ENCODE data around the gene SMARCB1. TPM values are rescaled to one million over a fixed set of nuclear protein-coding genes. Genes with fewer than 3 reads are reported as not detected.

Gene SMARCB1
- total RNA-seq, 4 donors from 2014 or later = 31.5 to 53.4 (median 43.8) TPM

DNA sequence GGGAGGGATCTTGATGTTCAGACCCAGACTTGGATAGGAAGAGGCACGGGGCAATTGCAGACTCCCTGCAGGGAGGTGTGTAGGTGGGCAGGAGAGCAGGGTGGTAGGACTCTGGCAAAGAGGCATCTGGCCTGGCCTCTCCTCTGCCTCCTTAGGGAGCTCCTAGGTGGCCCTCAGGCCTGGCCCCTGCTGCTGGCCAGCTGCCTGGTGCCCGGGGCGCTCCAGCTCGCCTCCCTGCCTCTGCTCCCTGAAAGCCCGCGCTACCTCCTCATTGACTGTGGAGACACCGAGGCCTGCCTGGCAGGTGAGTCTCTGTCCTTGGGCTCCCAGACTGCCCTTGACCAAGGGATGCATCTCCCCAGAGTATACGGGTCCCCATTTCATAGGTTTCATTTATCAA is 90.8 kb downstream of the SMARCB1 start:
- no peak for TF ChIP-seq EP300 (IDR thresholded peaks at IDR 0.05)
- TF ChIP-seq, protein P1, sequence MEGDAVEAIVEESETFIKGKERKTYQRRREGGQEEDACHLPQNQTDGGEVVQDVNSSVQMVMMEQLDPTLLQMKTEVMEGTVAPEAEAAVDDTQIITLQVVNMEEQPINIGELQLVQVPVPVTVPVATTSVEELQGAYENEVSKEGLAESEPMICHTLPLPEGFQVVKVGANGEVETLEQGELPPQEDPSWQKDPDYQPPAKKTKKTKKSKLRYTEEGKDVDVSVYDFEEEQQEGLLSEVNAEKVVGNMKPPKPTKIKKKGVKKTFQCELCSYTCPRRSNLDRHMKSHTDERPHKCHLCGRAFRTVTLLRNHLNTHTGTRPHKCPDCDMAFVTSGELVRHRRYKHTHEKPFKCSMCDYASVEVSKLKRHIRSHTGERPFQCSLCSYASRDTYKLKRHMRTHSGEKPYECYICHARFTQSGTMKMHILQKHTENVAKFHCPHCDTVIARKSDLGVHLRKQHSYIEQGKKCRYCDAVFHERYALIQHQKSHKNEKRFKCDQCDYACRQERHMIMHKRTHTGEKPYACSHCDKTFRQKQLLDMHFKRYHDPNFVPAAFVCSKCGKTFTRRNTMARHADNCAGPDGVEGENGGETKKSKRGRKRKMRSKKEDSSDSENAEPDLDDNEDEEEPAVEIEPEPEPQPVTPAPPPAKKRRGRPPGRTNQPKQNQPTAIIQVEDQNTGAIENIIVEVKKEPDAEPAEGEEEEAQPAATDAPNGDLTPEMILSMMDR (IDR thresholded peaks at IDR 0.05) = no peak
- TF ChIP-seq POLR2A (IDR thresholded peaks at IDR 0.05) = no peak
- no peak overlapping the region for H3K27ac ChIP-seq
- WGBS, 2 donors = 91 to 95% methylated on average over 3 to 8 of the region's 8 CpGs
- H3K4me1 ChIP-seq = no peaks in the 10 kb centered on the region
- no peak for DNase-seq (ENCODE audit: low spot score in 2 of 2)
- peaks cover 0 to 48% (median 0%) of the 10 kb centered on the region in 3 donors for H3K36me3 ChIP-seq
- H3K9me3 ChIP-seq = no peaks in the 10 kb centered on the region
- H3K27me3 ChIP-seq = no peaks in the 10 kb centered on the region
- no peak overlapping the region for H3K4me3 ChIP-seq

DNA sequence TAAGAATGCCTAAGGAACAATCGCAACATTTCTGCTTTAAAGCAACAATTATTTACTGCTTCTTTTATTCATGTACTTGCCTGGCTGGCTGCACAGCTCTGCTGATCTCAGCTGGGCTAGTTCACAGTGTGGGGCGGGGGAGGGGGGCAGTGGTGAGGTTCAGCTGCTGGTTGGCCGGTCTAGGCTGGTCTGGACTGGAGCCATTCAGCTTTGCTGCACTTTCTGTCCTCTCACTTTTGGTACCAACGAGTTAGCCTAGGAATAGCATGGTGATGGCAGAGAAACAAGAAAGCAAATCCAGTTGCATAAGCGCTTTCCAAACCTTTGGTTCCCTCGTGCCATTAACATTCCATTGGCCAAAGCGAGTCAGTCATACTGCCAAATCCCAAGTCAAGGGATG is 91.5 kb downstream of the SMARCB1 start:
- Histone ChIP-seq H3K9me3 (no peaks in the 10 kb centered on the region), H3K27me3 (no peaks in the 10 kb centered on the region), H3K27ac (no peak overlapping the region), H3K4me1 (no peaks in the 10 kb centered on the region), H3K36me3 (peaks cover 0 to 55% (median 0%) of the 10 kb centered on the region in 3 donors), H3K4me3 (no peak overlapping the region)
- TF ChIP-seq, protein P1 (IDR thresholded peaks at IDR 0.05) = no peak
- no peak for TF ChIP-seq POLR2A (IDR thresholded peaks at IDR 0.05)
- TF ChIP-seq EP300 (IDR thresholded peaks at IDR 0.05) = no peak
- WGBS, 2 donors = 86 to 87% methylated on average over 7 of the region's 7 CpGs
- no peak for DNase-seq (ENCODE audit: low spot score in 2 of 2)

DNA sequence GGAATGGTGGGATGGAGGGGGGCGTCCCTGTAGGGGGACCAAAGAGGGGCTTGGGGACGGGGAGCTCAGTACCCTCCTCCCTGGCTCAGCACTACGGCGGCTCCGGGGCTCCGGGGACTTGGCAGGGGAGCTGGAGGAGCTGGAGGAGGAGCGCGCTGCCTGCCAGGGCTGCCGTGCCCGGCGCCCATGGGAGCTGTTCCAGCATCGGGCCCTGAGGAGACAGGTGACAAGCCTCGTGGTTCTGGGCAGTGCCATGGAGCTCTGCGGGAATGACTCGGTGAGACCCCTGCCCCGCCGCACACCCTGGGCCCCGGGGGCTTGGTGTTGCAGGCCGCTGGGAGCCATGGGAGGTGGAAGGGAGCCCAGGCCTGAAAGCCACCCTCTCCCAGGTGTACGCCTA is 95.6 kb downstream of the SMARCB1 start:
- Histone ChIP-seq H3K4me1 (no peaks in the 10 kb centered on the region), H3K36me3 (peaks cover 0 to 53% (median 0%) of the 10 kb centered on the region in 3 donors), H3K9me3 (no peaks in the 10 kb centered on the region), H3K27ac (no peak overlapping the region), H3K27me3 (no peaks in the 10 kb centered on the region), H3K4me3 (no peak overlapping the region)
- WGBS, 2 donors = 87 to 89% methylated on average over 11 to 20 of the region's 20 CpGs
- DNase-seq (ENCODE audit: low spot score in 2 of 2) = no peak
- TF ChIP-seq, protein P1 (IDR thresholded peaks at IDR 0.05) = no peak
- no peak for TF ChIP-seq POLR2A (IDR thresholded peaks at IDR 0.05)
- TF ChIP-seq EP300 (IDR thresholded peaks at IDR 0.05) = no peak

DNA sequence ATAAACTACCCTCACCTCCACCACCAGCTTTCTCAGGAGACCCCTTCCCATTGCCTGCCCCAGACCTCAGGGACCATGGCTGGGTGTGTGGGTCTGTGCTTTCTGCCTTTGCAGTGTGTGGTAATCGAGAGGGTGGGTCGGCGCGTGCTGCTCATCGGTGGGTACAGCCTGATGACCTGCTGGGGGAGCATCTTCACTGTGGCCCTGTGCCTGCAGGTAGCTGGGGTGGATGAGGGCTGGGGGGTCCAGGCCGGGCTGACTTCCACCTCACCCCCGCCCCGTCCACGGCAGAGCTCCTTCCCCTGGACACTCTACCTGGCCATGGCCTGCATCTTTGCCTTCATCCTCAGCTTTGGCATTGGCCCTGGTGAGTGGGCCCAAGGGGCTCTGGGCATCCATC is 96.9 kb downstream of the SMARCB1 start:
- H3K4me1 ChIP-seq = peaks cover 0 to 9% (median 2%) of the 10 kb centered on the region in 4 donors
- WGBS, 2 donors = 99 to 100% methylated on average over 9 of the region's 9 CpGs
- H3K27me3 ChIP-seq = no peaks in the 10 kb centered on the region
- no peak for DNase-seq (ENCODE audit: low spot score in 2 of 2)
- H3K36me3 ChIP-seq = peaks cover 0 to 40% (median 0%) of the 10 kb centered on the region in 3 donors
- H3K27ac ChIP-seq = no peak overlapping the region
- no peak for TF ChIP-seq EP300 (IDR thresholded peaks at IDR 0.05)
- TF ChIP-seq, protein P1 (IDR thresholded peaks at IDR 0.05) = no peak
- no peak for TF ChIP-seq POLR2A (IDR thresholded peaks at IDR 0.05)
- H3K9me3 ChIP-seq = no peaks in the 10 kb centered on the region
- no peak overlapping the region for H3K4me3 ChIP-seq

DNA sequence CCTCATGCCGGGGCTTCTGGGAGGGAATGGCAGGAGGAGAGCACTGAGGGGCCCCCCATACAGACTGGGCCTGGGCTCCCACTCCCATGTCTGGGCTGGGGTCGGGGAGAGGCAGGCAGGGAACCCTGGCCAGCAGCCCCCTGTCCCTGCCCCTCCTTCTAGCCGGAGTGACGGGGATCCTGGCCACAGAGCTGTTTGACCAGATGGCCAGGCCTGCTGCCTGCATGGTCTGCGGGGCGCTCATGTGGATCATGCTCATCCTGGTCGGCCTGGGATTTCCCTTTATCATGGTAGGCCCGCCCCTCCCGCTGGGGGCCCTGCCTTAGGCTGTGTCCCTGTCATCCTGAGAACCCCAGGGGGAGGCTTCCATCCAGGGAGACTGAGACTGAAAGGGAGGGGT is 97.4 kb downstream of the SMARCB1 start:
- Histone ChIP-seq H3K4me1 (peaks cover 0 to 14% (median 3%) of the 10 kb centered on the region in 4 donors), H3K27ac (no peak overlapping the region), H3K9me3 (no peaks in the 10 kb centered on the region), H3K27me3 (no peaks in the 10 kb centered on the region), H3K4me3 (no peak overlapping the region), H3K36me3 (peaks cover 0 to 36% (median 0%) of the 10 kb centered on the region in 3 donors)
- DNase-seq (ENCODE audit: low spot score in 2 of 2) = no peak
- TF ChIP-seq POLR2A (IDR thresholded peaks at IDR 0.05) (no peak), EP300 (IDR thresholded peaks at IDR 0.05) (no peak)
- TF ChIP-seq, protein P1 (IDR thresholded peaks at IDR 0.05) = no peak
- 87 to 98% methylated on average over 6 to 8 of the region's 9 CpGs for WGBS, 2 donors

Small RNA genes within 50 kb of the gene (small RNA-seq; reads per million reads assigned to genes)
- not detected for gene RN7SL268P

Other genes with a start within 250 kb of the SMARCB1 start
- gene IGLL1, start 206.7 kb upstream of the SMARCB1 start, total RNA-seq = not detected
- 1 to 10 TPM in 1 of 4 donors, not detected in 3; 1.7 TPM for gene DRICH1, start 154.6 kb upstream of the SMARCB1 start, total RNA-seq
- not detected for gene RGL4, start 96.0 kb upstream of the SMARCB1 start, total RNA-seq
- gene ZNF70, start 35.9 kb upstream of the SMARCB1 start, total RNA-seq = 1 to 10 TPM; 4.1 to 7.4 (median 6.0) TPM
- not detected for gene VPREB3, start 32.5 kb upstream of the SMARCB1 start, total RNA-seq
- gene C22orf15, start 24.0 kb upstream of the SMARCB1 start, total RNA-seq = under 1 TPM in 1 of 4 donors, not detected in 3; 0.44 TPM
- 10 to 100 TPM in 1 of 4 donors, 1 to 10 TPM in 2, not detected in 1; 3.7 to 14.0 (median 9.6) TPM for gene CHCHD10, start 19.0 kb upstream of the SMARCB1 start, total RNA-seq
- 1 to 10 TPM; 4.5 to 7.3 (median 5.6) TPM for gene MMP11, start 14.1 kb upstream of the SMARCB1 start, total RNA-seq
- 1 to 10 TPM in 1 of 4 donors, under 1 TPM in 1, not detected in 2; 0.60 to 2.3 TPM for gene DERL3, start 52.0 kb downstream of the SMARCB1 start, total RNA-seq
- gene SLC2A11, start 70.9 kb downstream of the SMARCB1 start, total RNA-seq = 10 to 100 TPM in 3 of 4 donors, 1 to 10 TPM in 1; 6.9 to 28.9 (median 13.4) TPM
- 100 to 1,000 TPM; 160 to 481 (median 281) TPM for gene MIF, start 107.4 kb downstream of the SMARCB1 start, total RNA-seq
- 10 to 100 TPM in 2 of 4 donors, 1 to 10 TPM in 1, under 1 TPM in 1; 0.66 to 17.8 (median 8.7) TPM for gene GSTT2B, start 174.2 kb downstream of the SMARCB1 start, total RNA-seq
- 1 to 10 TPM in 3 of 4 donors, not detected in 1; 2.4 to 4.6 (median 3.3) TPM for gene DDTL, start 179.9 kb downstream of the SMARCB1 start, total RNA-seq
- gene DDT, start 187.5 kb downstream of the SMARCB1 start, total RNA-seq = 100 to 1,000 TPM; 121 to 167 (median 131) TPM
- gene GSTT2, start 193.2 kb downstream of the SMARCB1 start, total RNA-seq = under 1 TPM in 2 of 4 donors, not detected in 2; 0.39 to 0.66 TPM
- gene GSTT4, start 218.5 kb downstream of the SMARCB1 start, total RNA-seq = not detected
- gene CABIN1, start 224.3 kb downstream of the SMARCB1 start, total RNA-seq = 10 to 100 TPM; 55.5 to 75.0 (median 63.8) TPM

All from tibial nerve (tissue), 4 donors.